Osteoblast (primary cell): Measurements from ENCODE around the gene INTS4. TPM values are rescaled to one million over a fixed set of nuclear protein-coding genes. Genes with fewer than 3 reads are reported as not detected.

Experiments used
- DNase-seq: peaks from one replicate; pipeline ENCODE4 v3.0.0; 2011; ENCODE audit warnings: low spot score, mixed read lengths; ENCODE audit not compliant: insufficient read length; ENCODE audit errors: missing footprints
- H2AFZ ChIP-seq: 2 replicates; pipeline ENCODE4 v1.6.0; 2011; ENCODE audit warnings: mild to moderate bottlenecking, low read length
- H3K27ac ChIP-seq: 2 replicates; pipeline ENCODE4 v1.5.1; 2011; ENCODE audit warnings: mild to moderate bottlenecking, low read depth, low read length, moderate library complexity
- H3K27me3 ChIP-seq: 2 replicates; pipeline ENCODE4 v1.6.0; 2012; ENCODE audit warnings: mild to moderate bottlenecking, control low read depth, inconsistent platforms, low read length, moderate library complexity; ENCODE audit not compliant: insufficient read depth
- H3K36me3 ChIP-seq: 2 replicates; pipeline ENCODE4 v1.5.1; 2011; ENCODE audit warnings: mild to moderate bottlenecking, low read length, control low read depth, moderate library complexity; ENCODE audit not compliant: insufficient read depth
- H3K4me1 ChIP-seq: 2 replicates; pipeline ENCODE4 v1.5.1; 2011; ENCODE audit warnings: mild to moderate bottlenecking, low read length, control low read depth, moderate library complexity; ENCODE audit not compliant: insufficient read depth
- H3K4me2 ChIP-seq: 2 replicates; pipeline ENCODE4 v1.6.0; 2011; ENCODE audit warnings: mild to moderate bottlenecking, low read length; ENCODE audit not compliant: insufficient read depth
- H3K4me3 ChIP-seq: fragments of 200-600 bp; sonication (generic); 3 replicates; pipeline ENCODE4 v1.5.1; 2012; ENCODE audit warnings: mild to moderate bottlenecking, low read length, inconsistent platforms; ENCODE audit not compliant: insufficient read depth
- H3K79me2 ChIP-seq: 2 replicates; pipeline ENCODE4 v1.6.0; 2012; ENCODE audit warnings: mild to moderate bottlenecking, low read length, control low read depth, inconsistent platforms; ENCODE audit not compliant: insufficient read depth
- H3K9me3 ChIP-seq: 2 replicates; pipeline ENCODE4 v1.5.1; 2011; ENCODE audit warnings: low read depth, low read length, control low read depth
- H4K20me1 ChIP-seq: 2 replicates; pipeline ENCODE4 v1.6.0; 2012; ENCODE audit warnings: mild to moderate bottlenecking, low read length, control low read depth; ENCODE audit not compliant: insufficient read depth
- total RNA-seq: library from RNA; depleted of rRNA; stranded (reverse); fragments of >200 nt; gene quantifications from 2 replicates; pipeline ENCODE4 v1.2.3, GENCODE V29; 2012
- TF ChIP-seq, protein P1 (sequence below): IDR thresholded peaks from 2 replicates; pipeline ENCODE4 v1.5.1; 2011; ENCODE audit warnings: mild to moderate bottlenecking, low read depth, low read length, moderate library complexity; ENCODE audit errors: extremely low read depth

The INTS4 gene
- total RNA-seq, 1 donor = 35.8 TPM

DNA sequence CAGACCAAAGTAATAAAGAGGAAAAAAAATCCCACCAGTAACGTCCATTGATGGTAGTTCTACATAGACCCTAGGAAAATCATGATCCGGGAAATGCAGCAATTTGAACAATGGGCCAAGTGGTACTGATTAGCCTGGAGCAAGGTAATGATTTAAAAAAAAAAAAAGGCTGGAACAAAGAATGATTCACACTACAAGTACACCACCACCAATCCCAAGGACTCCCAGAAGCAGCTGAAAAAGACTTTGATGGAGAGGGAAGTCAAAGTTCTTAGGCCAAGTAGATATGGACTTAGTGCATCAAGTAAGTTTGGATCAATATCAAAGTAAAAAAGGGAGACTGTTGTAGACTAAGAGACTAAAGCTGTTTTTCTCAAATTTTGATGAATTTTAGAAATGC is 16.8 kb upstream of the INTS4 start:
- H3K4me3 ChIP-seq = no peak overlapping the region

DNA sequence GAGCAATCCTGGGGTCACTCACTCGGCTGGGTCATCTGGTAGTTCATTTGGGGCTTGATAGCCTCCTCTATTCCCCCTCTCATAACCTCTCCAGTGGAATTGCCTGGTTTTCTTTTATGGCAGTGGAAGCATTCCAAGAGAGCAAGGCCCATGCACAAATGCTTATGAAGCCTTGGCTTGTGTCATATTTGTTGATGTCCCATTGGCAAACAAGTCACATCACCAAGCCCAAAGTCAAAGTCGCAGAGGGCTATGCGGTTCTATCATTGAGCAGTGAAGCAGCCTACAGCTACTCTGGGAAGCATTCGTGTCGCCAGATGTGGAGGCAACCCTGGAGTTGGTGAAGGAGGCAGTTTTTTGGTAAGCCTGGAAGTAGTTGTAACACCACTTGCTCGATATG is 16.3 kb upstream of the INTS4 start:
- Histone ChIP-seq H3K4me2 (no peak overlapping the region), H3K79me2 (no peaks in the 10 kb centered on the region), H3K36me3 (no peaks in the 10 kb centered on the region), H3K4me1 (no peaks in the 10 kb centered on the region), H3K27ac (no peak overlapping the region), H3K4me3 (no peak overlapping the region), H3K9me3 (no peaks in the 10 kb centered on the region), H3K27me3 (no peaks in the 10 kb centered on the region), H2AFZ (no peak overlapping the region), H4K20me1 (no peaks in the 10 kb centered on the region)
- DNase-seq = no peak
- TF ChIP-seq, protein P1, sequence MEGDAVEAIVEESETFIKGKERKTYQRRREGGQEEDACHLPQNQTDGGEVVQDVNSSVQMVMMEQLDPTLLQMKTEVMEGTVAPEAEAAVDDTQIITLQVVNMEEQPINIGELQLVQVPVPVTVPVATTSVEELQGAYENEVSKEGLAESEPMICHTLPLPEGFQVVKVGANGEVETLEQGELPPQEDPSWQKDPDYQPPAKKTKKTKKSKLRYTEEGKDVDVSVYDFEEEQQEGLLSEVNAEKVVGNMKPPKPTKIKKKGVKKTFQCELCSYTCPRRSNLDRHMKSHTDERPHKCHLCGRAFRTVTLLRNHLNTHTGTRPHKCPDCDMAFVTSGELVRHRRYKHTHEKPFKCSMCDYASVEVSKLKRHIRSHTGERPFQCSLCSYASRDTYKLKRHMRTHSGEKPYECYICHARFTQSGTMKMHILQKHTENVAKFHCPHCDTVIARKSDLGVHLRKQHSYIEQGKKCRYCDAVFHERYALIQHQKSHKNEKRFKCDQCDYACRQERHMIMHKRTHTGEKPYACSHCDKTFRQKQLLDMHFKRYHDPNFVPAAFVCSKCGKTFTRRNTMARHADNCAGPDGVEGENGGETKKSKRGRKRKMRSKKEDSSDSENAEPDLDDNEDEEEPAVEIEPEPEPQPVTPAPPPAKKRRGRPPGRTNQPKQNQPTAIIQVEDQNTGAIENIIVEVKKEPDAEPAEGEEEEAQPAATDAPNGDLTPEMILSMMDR = no peak

More for the DNA sequence above, 16.8 kb upstream of the INTS4 start:
- no peak for DNase-seq
- Histone ChIP-seq H3K4me2 (no peak overlapping the region), H3K27me3 (no peaks in the 10 kb centered on the region), H3K9me3 (no peaks in the 10 kb centered on the region), H2AFZ (no peak overlapping the region), H3K4me1 (no peaks in the 10 kb centered on the region), H3K27ac (no peak overlapping the region), H4K20me1 (no peaks in the 10 kb centered on the region), H3K36me3 (no peaks in the 10 kb centered on the region), H3K79me2 (no peaks in the 10 kb centered on the region)
- TF ChIP-seq, protein P1 = no peak

DNA sequence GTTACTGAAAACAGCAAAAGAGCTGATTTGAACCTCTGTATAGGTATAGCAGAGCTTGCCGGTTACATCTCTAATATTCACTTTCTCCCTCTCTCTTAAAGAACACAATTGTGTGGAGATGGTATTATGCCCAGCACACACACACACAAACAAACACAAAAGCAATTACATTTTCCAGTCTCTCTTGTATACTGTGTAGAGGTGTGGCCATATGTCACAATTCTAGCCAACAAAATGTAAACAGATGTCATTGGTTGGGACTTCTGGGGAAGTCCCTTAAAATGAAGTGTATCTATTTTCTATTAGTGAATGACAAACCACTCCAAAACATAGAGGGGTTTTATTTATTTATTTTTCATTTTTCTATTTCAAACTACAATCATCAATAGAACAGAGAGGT is 15.8 kb upstream of the INTS4 start:
- Histone ChIP-seq H4K20me1 (no peaks in the 10 kb centered on the region), H3K4me3 (no peak overlapping the region), H3K9me3 (no peaks in the 10 kb centered on the region), H3K4me1 (no peaks in the 10 kb centered on the region), H3K27ac (no peak overlapping the region), H3K36me3 (no peaks in the 10 kb centered on the region), H2AFZ (no peak overlapping the region), H3K4me2 (no peak overlapping the region), H3K27me3 (no peaks in the 10 kb centered on the region), H3K79me2 (no peaks in the 10 kb centered on the region)
- no peak for DNase-seq
- TF ChIP-seq, protein P1 = no peak

DNA sequence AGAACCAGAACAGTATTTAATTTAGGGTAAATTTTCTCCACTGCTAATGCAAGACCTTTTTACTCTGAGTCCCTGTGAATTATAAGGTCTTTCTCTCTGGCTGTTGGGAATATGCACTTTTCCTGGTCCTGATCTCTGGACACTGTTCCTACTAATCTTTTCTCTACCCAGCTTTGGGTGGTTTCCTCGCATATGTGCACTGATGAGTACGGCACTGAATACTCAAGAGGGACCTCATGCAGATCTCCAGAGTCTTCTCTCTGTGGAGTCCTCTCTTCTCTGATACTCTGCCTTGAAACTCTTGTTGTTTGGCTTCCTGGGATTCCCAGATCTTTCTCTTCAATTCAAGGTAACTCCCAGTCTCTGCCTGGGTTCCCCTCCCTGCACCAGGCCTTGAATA is 14.6 kb upstream of the INTS4 start:
- H3K27ac ChIP-seq = no peak overlapping the region
- H3K36me3 ChIP-seq = no peaks in the 10 kb centered on the region
- H3K4me1 ChIP-seq = no peaks in the 10 kb centered on the region
- no peak for DNase-seq
- H3K9me3 ChIP-seq = no peaks in the 10 kb centered on the region
- H4K20me1 ChIP-seq = no peaks in the 10 kb centered on the region
- no peaks in the 10 kb centered on the region for H3K79me2 ChIP-seq
- H2AFZ ChIP-seq = no peak overlapping the region
- no peak overlapping the region for H3K4me2 ChIP-seq
- TF ChIP-seq, protein P1 = no peak
- H3K4me3 ChIP-seq = no peak overlapping the region
- H3K27me3 ChIP-seq = no peaks in the 10 kb centered on the region
